H1 (cell line): Measurements from ENCODE around the gene GPR150. TPM values are rescaled to one million over a fixed set of nuclear protein-coding genes. Genes with fewer than 3 reads are reported as not detected.

Experiments
- CTCF ChIA-PET: fragments of 300-600 bp; sonication (Branson Sonifier 250); formaldehyde crosslinking; loops from one replicate; lab custom pipeline; 2021; ENCODE audit not compliant: partially characterized antibody; lab: Charles Lee
- POLR2A ChIA-PET: fragments of 300-600 bp; sonication (Branson Sonifier 250); formaldehyde crosslinking; loops from one replicate; lab custom pipeline; 2021; ENCODE audit warnings: inconsistent platforms; ENCODE audit not compliant: partially characterized antibody; lab: Charles Lee
- DNase-seq, 2 experiments: peaks; one replicate each; pipeline versions ENCODE4 v3.0.0 to v3.0.0-alpha.2; 2010 to 2022; ENCODE audit warnings: low spot score in 2 of 2, low read depth in 1 of 2, mixed read lengths in 1 of 2
- FAIRE-seq: peaks from 2 replicates; lab custom pipeline; 2011; peaks lifted over from hg19 to GRCh38; lab: Jason Lieb, UNC
- H2AFZ ChIP-seq: 2 replicates; pipeline ENCODE4 v1.8.1; 2012; ENCODE audit warnings: low read length, inconsistent platforms
- H2AK5ac ChIP-seq: 2 replicates; pipeline ENCODE4 v1.6.1; 2013; ENCODE audit warnings: low read depth, low read length
- H2BK120ac ChIP-seq: replicated peaks from 2 replicates; pipeline ENCODE3; 2013; ENCODE audit warnings: low read depth, low read length, inconsistent platforms
- H2BK12ac ChIP-seq: 2 replicates; pipeline ENCODE4 v1.6.1; 2013; ENCODE audit warnings: low read depth, low read length
- H2BK15ac ChIP-seq: 2 replicates; pipeline ENCODE4 v1.6.1; 2013; ENCODE audit warnings: low read length
- H2BK20ac ChIP-seq: 2 replicates; pipeline ENCODE4 v1.6.1; 2013; ENCODE audit warnings: low read length
- H2BK5ac ChIP-seq: 2 replicates; pipeline ENCODE4 v1.6.1; 2013; ENCODE audit warnings: low read depth, low read length
- H3K14ac ChIP-seq: 2 replicates; pipeline ENCODE4 v1.6.1; 2013; ENCODE audit warnings: inconsistent platforms; ENCODE audit not compliant: insufficient read length
- H3K18ac ChIP-seq: 2 replicates; pipeline ENCODE4 v1.6.1; 2013; ENCODE audit warnings: low read length; ENCODE audit errors: extremely low read depth
- H3K23ac ChIP-seq: 2 replicates; pipeline ENCODE4 v1.6.1; 2013; ENCODE audit warnings: inconsistent platforms; ENCODE audit not compliant: insufficient read length
- H3K23me2 ChIP-seq: 2 replicates; pipeline ENCODE4 v1.6.1; 2013; ENCODE audit warnings: low read depth, low read length
- H3K27ac ChIP-seq: 2 replicates; pipeline ENCODE4 v1.6.1; 2011; ENCODE audit warnings: low read depth, low read length, inconsistent platforms
- H3K27me3 ChIP-seq, 4 experiments: replicated peaks in 1 of 4; 1 replicate in 1 of 4; 2 replicates in 3 of 4; pipeline versions ENCODE4 v1.6.1 to v1.8.1; 2011 to 2013; ENCODE audit warnings: low read length in 3 of 4, mild to moderate bottlenecking in 3 of 4, inconsistent platforms in 2 of 4, mixed read lengths in 2 of 4, moderate library complexity in 1 of 4; ENCODE audit not compliant: control insufficient read depth in 3 of 4, insufficient read depth in 3 of 4; ENCODE audit errors: extremely low read depth in 1 of 4
- H3K36me3 ChIP-seq, 4 experiments: 2 replicates each; pipeline versions ENCODE4 v1.6.1 to v1.8.1; 2011 to 2013; ENCODE audit warnings: mild to moderate bottlenecking in 4 of 4, low read length in 3 of 4, moderate library complexity in 2 of 4, control low read depth in 1 of 4, inconsistent platforms in 1 of 4; ENCODE audit not compliant: insufficient read depth in 4 of 4, control insufficient read depth in 2 of 4
- H3K4ac ChIP-seq: replicated peaks from 2 replicates; pipeline ENCODE3; 2013; ENCODE audit warnings: low read length, low read depth, mixed read lengths, inconsistent platforms; ENCODE audit not compliant: insufficient read length
- H3K4me1 ChIP-seq, 4 experiments: replicated peaks in 1 of 4; 1 replicate in 1 of 4; 2 replicates in 3 of 4; pipeline versions ENCODE4 v1.6.1 to v1.8.1; 2011 to 2013; ENCODE audit warnings: low read length in 3 of 4, inconsistent platforms in 2 of 4, mixed read lengths in 1 of 4; ENCODE audit not compliant: insufficient read depth in 4 of 4, control insufficient read depth in 3 of 4
- H3K4me2 ChIP-seq, 2 experiments: 2 replicates each; pipeline versions ENCODE4 v1.6.1 to v1.8.1; 2011 to 2013; ENCODE audit warnings: low read depth in 2 of 2, low read length in 2 of 2, control low read depth in 1 of 2, inconsistent platforms in 1 of 2, mild to moderate bottlenecking in 1 of 2; ENCODE audit not compliant: insufficient read depth in 1 of 2
- H3K4me3 ChIP-seq, 4 experiments: fragments of 200-600, 300-600 bp in 1 of 4; sonication (generic), shearing (Covaris generic), sonication (Bioruptor Twin) in 1 of 4; 2 replicates each; pipeline versions ENCODE4 v1.5.1 to v1.8.1; 2011 to 2016; ENCODE audit warnings: low read length in 4 of 4, low read depth in 3 of 4, control low read depth in 2 of 4, inconsistent platforms in 2 of 4, mild to moderate bottlenecking in 2 of 4, mixed read lengths in 1 of 4, moderate library complexity in 1 of 4; ENCODE audit not compliant: insufficient read depth in 2 of 4; ENCODE audit errors: extremely low read depth in 1 of 4
- H3K56ac ChIP-seq: replicated peaks from 2 replicates; pipeline ENCODE3; 2013; ENCODE audit warnings: low read depth, mild to moderate bottlenecking, mixed read lengths, low read length, inconsistent platforms; ENCODE audit not compliant: insufficient read length
- H3K79me1 ChIP-seq: 2 replicates; pipeline ENCODE4 v1.6.1; 2013; ENCODE audit warnings: low read depth, low read length, control low read depth
- H3K79me2 ChIP-seq, 2 experiments: 2 replicates each; pipeline versions ENCODE4 v1.6.1 to v1.8.1; 2012 to 2013; ENCODE audit warnings: low read length in 2 of 2, mild to moderate bottlenecking in 2 of 2, inconsistent platforms in 1 of 2; ENCODE audit not compliant: insufficient read depth in 2 of 2, control insufficient read depth in 1 of 2
- H3K9ac ChIP-seq, 4 experiments: replicated peaks in 1 of 4; 1 replicate in 1 of 4; 2 replicates in 3 of 4; pipeline versions ENCODE4 v1.6.1 to v1.8.1; 2011 to 2013; ENCODE audit warnings: low read depth in 3 of 4, low read length in 3 of 4, control low read depth in 2 of 4, mild to moderate bottlenecking in 2 of 4, moderate library complexity in 2 of 4, inconsistent platforms in 1 of 4; ENCODE audit errors: extremely low read depth in 1 of 4
- H3K9me3 ChIP-seq, 2 experiments: 2 replicates each; pipeline versions ENCODE4 v1.6.1 to v1.8.1; 2012 to 2013; ENCODE audit warnings: mild to moderate bottlenecking in 2 of 2, moderate library complexity in 2 of 2, control low read depth in 1 of 2, inconsistent platforms in 1 of 2, low read depth in 1 of 2, low read length in 1 of 2, mixed read lengths in 1 of 2; ENCODE audit not compliant: insufficient read depth in 2 of 2
- H4K20me1 ChIP-seq, 2 experiments: replicated peaks in 1 of 2; 2 replicates each; pipeline versions ENCODE3 to v1.8.1; 2011 to 2013; ENCODE audit warnings: inconsistent platforms in 2 of 2, low read length in 2 of 2, mild to moderate bottlenecking in 1 of 2; ENCODE audit not compliant: insufficient read depth in 2 of 2, control insufficient read depth in 1 of 2
- H4K5ac ChIP-seq: 2 replicates; pipeline ENCODE4 v1.6.1; 2013; ENCODE audit warnings: low read length, low read depth, mixed read lengths, inconsistent platforms; ENCODE audit not compliant: insufficient read length
- H4K8ac ChIP-seq: 2 replicates; pipeline ENCODE4 v1.8.0; 2013; ENCODE audit warnings: mild to moderate bottlenecking, moderate library complexity, low read length, inconsistent platforms; ENCODE audit not compliant: insufficient read depth; ENCODE audit errors: extremely low read depth
- H4K91ac ChIP-seq: replicated peaks from 2 replicates; pipeline ENCODE3; 2013; ENCODE audit warnings: low read length, mixed read lengths, inconsistent platforms; ENCODE audit not compliant: insufficient read length
- MAFK ChIP-seq: IDR thresholded peaks from 2 replicates; pipeline ENCODE4 v1.6.1; 2012; ENCODE audit warnings: low read depth, mild to moderate bottlenecking, improper control_type of control experiment, low read length
- RAD21 ChIP-seq, 2 experiments: IDR thresholded peaks in 1 of 2; conservative IDR thresholded peaks in 1 of 2; 2 replicates each; pipeline ENCODE4 v1.6.1; 2011; ENCODE audit warnings: low read depth in 2 of 2, low read length in 2 of 2, improper control_type of control experiment in 1 of 2, inconsistent platforms in 1 of 2, mild to moderate bottlenecking in 1 of 2, moderate library complexity in 1 of 2
- WGBS, 2 experiments: shearing (Covaris generic) in 1 of 2; methylation state at CpG; one replicate each; pipeline versions ENCODE4 v1.1.6 to v1.1.7; 2013 to 2015; ENCODE audit warnings: low lambda C conversion rate in 2 of 2, mixed read lengths in 2 of 2, inconsistent platforms in 1 of 2, low coverage in 1 of 2, missing lambda C conversion rate in 1 of 2; ENCODE audit not compliant: insufficient replicate concordance in 2 of 2, insufficient coverage in 1 of 2, insufficient read length in 1 of 2; ENCODE audit errors: extremely low coverage in 1 of 2, missing lambda C conversion rate in 1 of 2; 5-methylcytosine and 5-hydroxymethylcytosine counted together
- polyA plus RNA-seq, 7 experiments: library from polyadenylated mRNA; depleted of rRNA in 3 of 7; stranded (reverse) in 5 of 7; unstranded in 2 of 7; fragments of >200 nt in 5 of 7; fragments of 200-250 nt in 2 of 7; gene quantifications; 1 replicate in 5 of 7; 2 replicates in 1 of 7; 4 replicates in 1 of 7; pipeline versions ENCODE4 v1.2.1 to v1.2.3, GENCODE V29; 2011 to 2013; ENCODE audit warnings: missing spikeins in 2 of 7, mixed read lengths in 2 of 7
- total RNA-seq: library from RNA; stranded (reverse); fragmentation: NEBNext Ultra II Directional; extraction: Animal tissue kit (Norgen Biotek cat#: 25700); gene quantifications from 2 replicates; pipeline ENCODE4 v1.2.1, GENCODE V29; 2021

GPR150 gene
- total and polyA plus RNA-seq, 2 of the 8 experiments (the other 6 are each of a cell fraction or from before 2014, with no cell fraction given) = 0.14 TPM; not detected in 1

DNA sequence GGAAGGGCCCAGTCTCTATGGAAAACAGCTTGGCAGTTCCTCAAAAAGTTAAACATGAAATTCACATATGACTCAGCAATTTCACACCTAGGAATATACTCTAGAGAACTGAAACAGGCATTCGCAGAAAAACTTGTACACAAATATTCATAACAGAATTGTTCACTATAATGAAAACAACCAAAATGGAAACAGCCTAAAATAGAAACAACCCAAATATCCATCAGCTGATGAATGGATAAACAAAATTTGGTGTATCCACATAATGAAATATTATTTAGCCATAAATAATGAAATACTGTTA lies 4.8 kb upstream of the GPR150 start:
- Histone ChIP-seq H3K4me1 (peaks cover 1 to 8% (median 3%) of the 10 kb centered on the region in 4 experiments; a peak in 5 of 7 replicates), H4K8ac (no peak overlapping the region), H3K23ac (no peak overlapping the region), H3K27me3 (peaks cover 0 to 20% (median 19%) of the 10 kb centered on the region in 4 experiments; a peak in 6 of 7 replicates), H3K23me2 (peaks cover 6% of the 10 kb centered on the region), H2BK15ac (no peak overlapping the region), H3K4me2 (no peak overlapping the region), H3K4me3 (no peak overlapping the region), H4K91ac (no peak overlapping the region), H4K5ac (no peak overlapping the region), H3K4ac (no peak overlapping the region), H3K36me3 (no peaks in the 10 kb centered on the region), H2AK5ac (no peak overlapping the region), H3K9me3 (peaks cover 0 to 6% of the 10 kb centered on the region in 2 experiments; a peak in 2 of 4 replicates), H3K18ac (no peak overlapping the region), H2BK5ac (no peak overlapping the region), H2BK12ac (no peak overlapping the region), H2AFZ (no peak overlapping the region), H4K20me1 (no peaks in the 10 kb centered on the region), H3K27ac (no peak overlapping the region), H3K79me1 (no peaks in the 10 kb centered on the region), H3K79me2 (no peaks in the 10 kb centered on the region), H3K14ac (no peak overlapping the region), H3K9ac (no peak overlapping the region), H2BK120ac (no peak overlapping the region), H2BK20ac (no peak overlapping the region), H3K56ac (no peak overlapping the region)
- DNase-seq (no peak), FAIRE-seq (no peak)
- CTCF ChIA-PET = no interaction called here
- 96% methylated on average over 1 of the region's 1 CpG; no CpG with 5 or more reads in 1 of the 2 experiments for WGBS, 2 experiments
- peak; percentile 32; the same call in 1 of the 2 replicates for TF ChIP-seq MAFK
- no peak for TF ChIP-seq RAD21 (IDR thresholded peaks at IDR 0.05 in 1 of 2, conservative IDR thresholded peaks at IDR 0.05 in 1 of 2; ENCODE audit: low read depth in 2 of 2, low read length in 2 of 2)
- POLR2A ChIA-PET = no interaction called here
